K562 (cell line): Measurements from ENCODE around the gene KRI1. TPM values are rescaled to one million over a fixed set of nuclear protein-coding genes. Genes with fewer than 3 reads are reported as not detected.

ENCODE experiments used
- ATAC-seq: fragments of 200-7000 bp; cut with Tn5 transposase; 3 replicates; pipeline ENCODE4 v1.9.1; 2020; ENCODE audit warnings: moderate library complexity
- BruUV-seq: library from RNA; stranded (reverse); fragments of 400-500 nt; replicated peaks from 2 replicates; lab custom pipeline; 2021; lab: Mats Ljungman, UMichigan
- CTCF ChIA-PET: fragments of 300-600 bp; formaldehyde crosslinking; extraction: SDS; loops from one replicate; lab custom pipeline; 2021; ENCODE audit warnings: low intra/inter-chr PET ratio; lab: Yijun Ruan, JAX
- POLR2A ChIA-PET: fragments of 300-600, 350-650 bp; sonication (Branson Sonifier 250); formaldehyde crosslinking; extraction: SDS; loops from one replicate; lab custom pipeline; 2021; ENCODE audit warnings: antibody characterized with exemption, inconsistent platforms; lab: Yijun Ruan, JAX
- DNase-seq, 4 experiments: peaks; one replicate each; pipeline versions ENCODE4 v3.0.0 to v3.0.0-alpha.2; 2011 to 2018; ENCODE audit warnings: low spot score in 3 of 4, mixed read lengths in 3 of 4; ENCODE audit errors: extremely low read depth in 1 of 4
- FAIRE-seq: peaks from 2 replicates; lab custom pipeline; 2011; peaks lifted over from hg19 to GRCh38; lab: Jason Lieb, UNC
- H2AFZ ChIP-seq: 2 replicates; pipeline ENCODE4 v1.6.0; 2011; ENCODE audit warnings: low read depth, low read length, control low read depth, inconsistent platforms
- H3K27ac ChIP-seq: fragments of 200-600 bp; 3 replicates; pipeline ENCODE4 v1.8.0; 2011; ENCODE audit warnings: low read depth, mild to moderate bottlenecking, control low read depth, inconsistent platforms, low read length, moderate library complexity, mixed read lengths; ENCODE audit errors: extremely low read depth
- H3K27me3 ChIP-seq, 2 experiments: fragments of 300-600 bp in 1 of 2; 2 replicates in 1 of 2; 3 replicates in 1 of 2; pipeline versions ENCODE4 v1.6.0 to v1.8.0; 2011; ENCODE audit warnings: inconsistent platforms in 2 of 2, low read length in 2 of 2, mild to moderate bottlenecking in 1 of 2, mixed read lengths in 1 of 2, moderate library complexity in 1 of 2; ENCODE audit not compliant: control insufficient read depth in 2 of 2, insufficient read depth in 2 of 2
- H3K36me3 ChIP-seq: fragments of 300-600 bp; 3 replicates; pipeline ENCODE4 v1.8.0; 2011; ENCODE audit warnings: mild to moderate bottlenecking, low read length, inconsistent platforms; ENCODE audit not compliant: control insufficient read depth, insufficient read depth
- H3K4me1 ChIP-seq, 2 experiments: fragments of 200-600 bp in 1 of 2; replicated peaks in 1 of 2; 2 replicates in 1 of 2; 3 replicates in 1 of 2; pipeline versions ENCODE4 v1.5.1 to v1.8.0; 2011; ENCODE audit warnings: inconsistent platforms in 2 of 2, low read length in 2 of 2, mild to moderate bottlenecking in 1 of 2, mixed read lengths in 1 of 2, moderate library complexity in 1 of 2; ENCODE audit not compliant: control insufficient read depth in 2 of 2, insufficient read depth in 2 of 2
- H3K4me2 ChIP-seq: 2 replicates; pipeline ENCODE4 v1.6.1; 2011; ENCODE audit warnings: low read length, control low read depth, inconsistent platforms, mixed read lengths; ENCODE audit not compliant: insufficient read depth
- H3K4me3 ChIP-seq: fragments of 200-600 bp; sonication (generic), shearing (Covaris generic); 2 replicates; pipeline ENCODE4 v1.5.1; 2016; ENCODE audit warnings: control low read depth, inconsistent platforms
- H3K79me2 ChIP-seq: fragments of 200-600 bp; 3 replicates; pipeline ENCODE4 v1.8.0; 2011; ENCODE audit warnings: low read length, inconsistent platforms; ENCODE audit not compliant: control insufficient read depth, insufficient read depth
- H3K9ac ChIP-seq, 2 experiments: 2 replicates each; pipeline versions ENCODE4 v1.6.0 to v1.6.1; 2011; ENCODE audit warnings: low read depth in 2 of 2, low read length in 2 of 2, control low read depth in 1 of 2, inconsistent platforms in 1 of 2, mild to moderate bottlenecking in 1 of 2, mixed read lengths in 1 of 2; ENCODE audit not compliant: insufficient read depth in 1 of 2
- H3K9me1 ChIP-seq: one replicate; pipeline ENCODE4 v1.6.0; 2011; ENCODE audit warnings: inconsistent platforms, mild to moderate bottlenecking, low read length, moderate library complexity; ENCODE audit not compliant: control insufficient read depth, insufficient read depth
- H3K9me3 ChIP-seq: replicated peaks from 2 replicates; pipeline ENCODE4 v1.5.1; 2011; ENCODE audit warnings: low read depth, low read length, inconsistent platforms; ENCODE audit not compliant: control insufficient read depth, insufficient read depth
- H4K20me1 ChIP-seq: replicated peaks from 2 replicates; pipeline ENCODE4 v1.6.1; 2011; ENCODE audit warnings: low read length, inconsistent platforms, mixed read lengths; ENCODE audit not compliant: control insufficient read depth, insufficient read depth
- NBN ChIP-seq: fragments of 450-650 bp; IDR thresholded peaks from 2 replicates; pipeline ENCODE4 v1.6.1; 2016; ENCODE audit warnings: low read depth, mild to moderate bottlenecking
- NCOR1 ChIP-seq: fragments of 450-650 bp; IDR thresholded peaks from 2 replicates; pipeline ENCODE4 v1.6.1; 2016; ENCODE audit warnings: mild to moderate bottlenecking, moderate library complexity
- POLR2G ChIP-seq: fragments of 200-400 bp; formaldehyde crosslinking; IDR thresholded peaks from 2 replicates; pipeline ENCODE4 v1.6.1; 2017; ENCODE audit warnings: low read depth, mild to moderate bottlenecking, antibody characterized with exemption, low read length, moderate library complexity
- RBFOX2 ChIP-seq: fragments of 200-400 bp; formaldehyde crosslinking; IDR thresholded peaks from 2 replicates; pipeline ENCODE4 v1.6.1; 2017; ENCODE audit warnings: low read depth, mild to moderate bottlenecking, low read length, moderate library complexity
- RBM25 ChIP-seq: fragments of 200-400 bp; formaldehyde crosslinking; IDR thresholded peaks from 2 replicates; pipeline ENCODE4 v1.6.1; 2018; ENCODE audit warnings: low read length, low read depth, moderate library complexity; ENCODE audit not compliant: severe bottlenecking
- RUNX1 ChIP-seq: sonication (generic); IDR thresholded peaks from 2 replicates; pipeline ENCODE4 v1.6.1; 2016; ENCODE audit warnings: antibody characterized with exemption, low read depth
- SMC3 ChIP-seq: conservative IDR thresholded peaks from 2 replicates; pipeline ENCODE4 v1.6.1; 2011; ENCODE audit warnings: low read depth, low read length, improper control_type of control experiment; ENCODE audit not compliant: insufficient read depth
- WHSC1 ChIP-seq: IDR thresholded peaks from one replicate; pipeline ENCODE4 v1.6.1; 2012; ENCODE audit warnings: low read length, control low read depth, inconsistent platforms
- ZFP1 ChIP-seq: fragments of 450-650 bp; formaldehyde crosslinking; IDR thresholded peaks from 2 replicates; pipeline ENCODE4 v1.4.0; 2020; ENCODE audit warnings: mild to moderate bottlenecking, mixed read lengths
- ZFP36 ChIP-seq: fragments of 150-350 bp; IDR thresholded peaks from 2 replicates; pipeline ENCODE4 v1.6.1; 2018; ENCODE audit warnings: low read length, low read depth; ENCODE audit not compliant: partially characterized antibody
- ZNF121 ChIP-seq: sonication (generic); formaldehyde crosslinking; conservative IDR thresholded peaks from 2 replicates; pipeline ENCODE4 v1.8.0; 2022; ENCODE audit warnings: missing genetic modification reagents
- ZNF253 ChIP-seq: fragments of 250-450 bp; sonication (Bioruptor Pico); conservative IDR thresholded peaks from 2 replicates; pipeline ENCODE4 v1.6.1; 2021; ENCODE audit warnings: mild to moderate bottlenecking
- ZNF436 ChIP-seq: fragments of 250-450, 450-650 bp; sonication (Bioruptor Pico); formaldehyde crosslinking; IDR thresholded peaks from 2 replicates; pipeline ENCODE4 v1.7.0; 2020; ENCODE audit warnings: mild to moderate bottlenecking
- WGBS: fragments of 100-300 bp; shearing (Covaris generic); methylation state at CpG from one replicate; pipeline ENCODE4 v1.1.6; 2016; ENCODE audit warnings: low coverage, mixed read lengths; ENCODE audit not compliant: insufficient coverage; ENCODE audit errors: missing lambda C conversion rate; 5-methylcytosine and 5-hydroxymethylcytosine counted together
- in situ Hi-C: fragments of 300-500 bp; cut with MboI; formaldehyde crosslinking; loops from 4 replicates; pipeline ENCODE4 v1.15.0; 2018; ENCODE audit warnings: inconsistent platforms, mixed read lengths
- intact Hi-C: fragments of 100-400 bp; cut with micrococcal nuclease; formaldehyde crosslinking; loops from 2 replicates; pipeline ENCODE4 v1.14.2; 2022
- polyA plus RNA-seq, 8 experiments: library from polyadenylated mRNA; depleted of rRNA in 4 of 8; stranded (reverse) in 5 of 8; unstranded in 3 of 8; fragments of >200 nt; fragmentation: Nextera tagmentation in 2 of 8; fragmentation: Illumina TruSeq in 1 of 8; extraction: Ambion mirVana in 2 of 8; extraction: Trizol in 1 of 8; gene quantifications; 2 replicates each; pipeline versions ENCODE4 v1.2.1 to v1.2.3, GENCODE V29; 2011 to 2014; ENCODE audit warnings: inconsistent platforms in 1 of 8, missing spikeins in 1 of 8
- total RNA-seq, 7 experiments: library from RNA; depleted of rRNA in 6 of 7; stranded (reverse); fragments of >200 nt in 6 of 7; fragmentation: Illumina TruSeq in 2 of 7; extraction: Trizol in 2 of 7; gene quantifications; 2 replicates each; pipeline versions ENCODE4 v1.2.1 to v1.2.3, GENCODE V29; 2011 to 2021; ENCODE audit warnings: low replicate concordance in 1 of 7

The KRI1 gene
- total and polyA plus RNA-seq, 9 of the 15 experiments (the other 6 are each of a cell fraction or from before 2014, with no cell fraction given): 1.1 to 50.7 (median 24.7) TPM

GRCh38 chr19:10549733-10550132 lies 16.1 kb downstream of the KRI1 start:
- DNase-seq: no peak
- Histone ChIP-seq H3K9me3 (peaks cover 3% of the 10 kb centered on the region), H3K4me2 (no peak overlapping the region), H3K9ac (no peak overlapping the region), H2AFZ (no peak overlapping the region), H3K36me3 (peaks cover 82% of the 10 kb centered on the region), H4K20me1 (peaks cover 16% of the 10 kb centered on the region), H3K4me3 (no peak overlapping the region), H3K27me3 (no peaks in the 10 kb centered on the region), H3K4me1 (peaks cover 2 to 37% of the 10 kb centered on the region in 2 experiments; a peak in 4 of 5 replicates), H3K79me2 (peaks cover 21% of the 10 kb centered on the region), H3K9me1 (no peaks in the 10 kb centered on the region), H3K27ac (no peak overlapping the region)
- CTCF ChIA-PET: no interaction called here
- POLR2A ChIA-PET: no interaction called here
- no peak for ATAC-seq
- in situ Hi-C loops (no loop called here), intact Hi-C loops (no loop called here)
- no peak for TF ChIP-seq ZNF253
- TF ChIP-seq ZNF121: peak; percentile 81
- WGBS: 99% methylated on average over 7 of the region's 7 CpGs
- no TSS peak for BruUV-seq
- FAIRE-seq: no peak

GRCh38 chr19:10548746-10549276 lies 17.0 kb downstream of the KRI1 start:
- H3K27ac ChIP-seq: no peak overlapping the region
- peaks cover 3% of the 10 kb centered on the region for H3K9me3 ChIP-seq
- H3K27me3 ChIP-seq: no peaks in the 10 kb centered on the region
- DNase-seq: no peak
- H3K9ac ChIP-seq: no peak overlapping the region
- TF ChIP-seq ZFP1 (CRISPR knock-in tag) (no peak), POLR2G (0 out of 2 replicates have a peak, but pooled peaks have one; percentile 45), RBM25 (peak; percentile 42), NBN (no peak), ZNF436 (no peak), RUNX1 (no peak), SMC3 (no peak), RBFOX2 (peak; percentile 52), ZFP36 (peak; percentile 84), WHSC1 (no peak), NCOR1 (no peak)
- TF ChIP-seq, all 486 proteins: peak for 4
- Histone ChIP-seq H4K20me1 (peaks cover 9% of the 10 kb centered on the region), H3K4me2 (no peak overlapping the region), H3K4me3 (no peak overlapping the region), H3K4me1 (peaks cover 2 to 42% of the 10 kb centered on the region in 2 experiments; a peak in 4 of 5 replicates), H2AFZ (no peak overlapping the region), H3K9me1 (no peaks in the 10 kb centered on the region), H3K36me3 (peaks cover 73% of the 10 kb centered on the region), H3K79me2 (peaks cover 31% of the 10 kb centered on the region)
- in situ Hi-C loops (no loop called here), intact Hi-C loops (no loop called here)
- BruUV-seq: no TSS peak
- ChIA-PET POLR2A (interaction anchor here (0.8 kb wide), 1 partner anchor 11 kb away, joined by 3 read pairs; no protein-coding TSS in a partner anchor), CTCF (no interaction called here)
- FAIRE-seq (no peak), ATAC-seq (no peak)
- 92% methylated on average over 14 of the region's 18 CpGs for WGBS
